BLaER1 (cell line): ENCODE results near the gene RAB29.
"Not testable (repeated sequence)": the region's sequence is repeated elsewhere in the genome, so short reads cannot be mapped to it uniquely, and the experiment has no call there.

ENCODE experiments used
- H3K27ac ChIP-seq: shearing (Covaris generic); formaldehyde crosslinking; 2 replicates; pipeline ENCODE4 v1.8.1; 2022
- H3K27me3 ChIP-seq: shearing (Covaris generic); formaldehyde crosslinking; 2 replicates; pipeline ENCODE4 v1.8.1; 2022
- H3K36me3 ChIP-seq: shearing (Covaris generic); formaldehyde crosslinking; 2 replicates; pipeline ENCODE4 v1.8.1; 2022
- H3K4me1 ChIP-seq: shearing (Covaris generic); formaldehyde crosslinking; 2 replicates; pipeline ENCODE4 v1.8.1; 2022
- H3K4me2 ChIP-seq: shearing (Covaris generic); formaldehyde crosslinking; 2 replicates; pipeline ENCODE4 v1.8.1; 2022
- H3K4me3 ChIP-seq: shearing (Covaris generic); formaldehyde crosslinking; 2 replicates; pipeline ENCODE4 v1.8.1; 2022
- H3K9ac ChIP-seq: shearing (Covaris generic); formaldehyde crosslinking; 2 replicates; pipeline ENCODE4 v1.8.1; 2022
- H3K9me3 ChIP-seq: shearing (Covaris generic); formaldehyde crosslinking; 2 replicates; pipeline ENCODE4 v1.8.1; 2022
- H4K20me1 ChIP-seq: shearing (Covaris generic); formaldehyde crosslinking; 2 replicates; pipeline ENCODE4 v1.8.1; 2022
- Cebpa-rat ChIP-seq: shearing (Covaris generic); IDR thresholded peaks from 2 replicates; pipeline ENCODE4 v1.8.1; 2022

Gene RAB29, protein sequence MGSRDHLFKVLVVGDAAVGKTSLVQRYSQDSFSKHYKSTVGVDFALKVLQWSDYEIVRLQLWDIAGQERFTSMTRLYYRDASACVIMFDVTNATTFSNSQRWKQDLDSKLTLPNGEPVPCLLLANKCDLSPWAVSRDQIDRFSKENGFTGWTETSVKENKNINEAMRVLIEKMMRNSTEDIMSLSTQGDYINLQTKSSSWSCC

DNA sequence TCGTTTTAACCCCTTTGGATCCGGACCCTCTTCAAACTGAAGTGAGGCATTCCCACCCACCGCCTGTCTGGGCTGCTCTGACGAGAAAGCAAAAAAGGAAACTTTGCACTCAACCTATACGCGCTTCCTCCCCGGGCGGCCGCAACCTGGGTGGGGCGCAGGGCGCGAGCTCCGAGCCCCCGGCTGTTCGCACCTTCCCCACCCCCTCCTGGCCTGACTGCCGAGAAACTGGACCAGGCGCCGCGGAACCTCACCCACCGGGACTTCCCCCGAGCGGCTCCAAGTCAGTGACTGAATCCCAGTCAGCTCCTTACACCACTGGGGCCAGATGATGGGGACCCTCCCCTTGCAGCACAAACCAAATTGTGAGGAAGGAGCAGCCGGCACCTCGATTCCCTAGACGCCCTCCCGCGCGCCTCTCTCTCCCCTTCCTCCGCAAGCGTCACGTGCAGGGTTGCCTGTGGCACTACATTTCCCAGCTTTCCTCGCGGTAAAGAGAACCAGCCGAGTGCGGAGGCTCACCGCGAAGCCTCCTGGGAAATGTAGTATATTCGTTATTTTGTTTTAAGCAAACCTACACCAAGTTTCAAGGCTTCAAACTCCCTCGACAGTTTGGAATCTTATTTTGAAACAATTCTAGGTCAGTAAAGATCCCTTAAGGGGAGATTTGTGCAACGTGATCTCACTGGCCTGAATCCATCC, at the start of gene RAB29:
TSS of gene RAB29 (minus strand) at position 468 of the 702 bp plus-strand sequence. CDS start 526 bp downstream, outside the sequence.
- H3K27ac ChIP-seq = peak within 1 kb of the TSS; percentile 46; the same call in 1 of the 2 replicates
- H4K20me1 ChIP-seq = no peaks in the 10 kb centered on the region
- H3K9ac ChIP-seq = peak within 1 kb of the TSS; percentile 77

DNA sequence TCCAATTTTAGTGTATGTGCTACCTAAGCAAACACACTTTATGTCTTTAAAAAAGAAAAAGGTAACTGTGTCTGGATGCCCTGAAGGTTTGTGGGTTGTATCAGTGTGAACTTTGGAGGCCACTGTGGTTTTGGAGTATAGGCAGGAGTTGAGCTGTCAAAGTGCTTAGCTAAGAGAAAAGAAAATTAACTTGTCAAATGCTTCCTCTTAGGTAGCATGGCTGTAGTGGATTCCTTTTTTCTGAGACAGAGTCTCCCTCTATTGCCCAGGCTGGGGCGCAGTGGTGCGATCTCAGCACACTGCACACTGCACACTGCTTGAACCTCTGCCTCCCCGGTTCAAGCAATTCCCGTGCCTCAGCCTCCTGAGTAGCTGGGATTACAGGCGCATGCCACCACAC, 48.9 kb upstream of the RAB29 start:
- Histone ChIP-seq H3K27ac (no peak overlapping the region), H3K36me3 (peaks cover 14% of the 10 kb centered on the region), H4K20me1 (no peaks in the 10 kb centered on the region), H3K4me1 (peaks cover 37% of the 10 kb centered on the region), H3K4me2 (peak overlapping the region; percentile 23; the same call in 1 of the 2 replicates), H3K9me3 (peaks cover 56% of the 10 kb centered on the region), H3K9ac (no peak overlapping the region), H3K4me3 (no peak overlapping the region), H3K27me3 (no peaks in the 10 kb centered on the region)
- TF ChIP-seq Cebpa-rat = no peak

More for the DNA sequence above, at the start of gene RAB29:
- H3K9me3 ChIP-seq = peaks cover 10% of the 10 kb centered on the region; the same call in 1 of the 2 replicates
- H3K36me3 ChIP-seq = peaks cover 3% of the 10 kb centered on the region; the same call in 1 of the 2 replicates
- TF ChIP-seq Cebpa-rat = no peak
- peak within 1 kb of the TSS; percentile 81 for H3K4me3 ChIP-seq
- peaks cover 29% of the 10 kb centered on the region for H3K4me1 ChIP-seq
- peak within 1 kb of the TSS; percentile 98 for H3K4me2 ChIP-seq
- H3K27me3 ChIP-seq = peaks cover 32% of the 10 kb centered on the region

DNA sequence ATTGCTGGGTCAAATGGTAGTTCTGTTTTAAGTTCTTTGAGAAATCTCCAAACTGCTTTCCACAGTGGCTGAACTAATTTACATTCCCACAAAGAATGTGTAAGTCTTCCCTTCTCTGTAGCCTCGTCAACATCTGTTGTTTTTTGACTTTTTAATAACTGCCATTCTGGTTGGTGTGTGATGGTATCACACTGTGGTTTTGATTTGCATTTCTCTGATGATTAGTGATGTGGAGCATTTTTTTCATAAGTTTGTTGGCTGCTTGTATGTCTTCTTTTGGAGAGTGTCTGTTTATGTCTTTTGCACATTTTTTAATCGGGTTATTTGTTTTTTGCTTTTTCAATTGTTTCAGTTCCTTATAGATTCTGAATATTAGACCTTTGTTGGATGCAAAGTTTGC, 48.0 kb upstream of the RAB29 start:
- not testable (repeated sequence) for H3K9ac ChIP-seq, H4K20me1 ChIP-seq, H3K4me3 ChIP-seq, H3K27me3 ChIP-seq
- H3K36me3 ChIP-seq = peaks cover 14% of the 10 kb centered on the region
- 0 out of 2 replicates have a peak overlapping the region, but pooled peaks have one; percentile 20 for H3K27ac ChIP-seq
- H3K9me3 ChIP-seq = peaks cover 56% of the 10 kb centered on the region
- peaks cover 46% of the 10 kb centered on the region for H3K4me1 ChIP-seq
- peak overlapping the region; percentile 27 for H3K4me2 ChIP-seq

DNA sequence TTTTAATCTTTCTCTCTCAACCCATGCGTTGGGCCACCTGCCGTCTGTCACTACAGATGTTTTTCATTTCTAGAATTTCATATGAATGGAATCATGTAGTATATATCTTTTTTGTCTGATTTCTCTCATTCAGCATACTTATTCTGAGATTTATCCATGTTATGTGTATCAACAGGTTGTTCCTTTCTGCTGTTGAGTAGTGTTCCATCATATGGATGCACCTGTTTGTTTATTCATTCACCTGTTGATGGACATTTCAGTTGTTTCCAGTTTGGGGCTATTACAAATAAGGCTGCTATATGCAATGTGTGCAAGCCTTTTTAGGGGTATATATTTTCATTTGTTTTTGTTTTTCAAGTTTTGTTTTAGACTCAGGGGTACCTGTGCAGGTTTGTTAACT, 47.1 kb upstream of the RAB29 start:
- Histone ChIP-seq H3K27ac (0 out of 2 replicates have a peak overlapping the region, but pooled peaks have one; percentile 3), H4K20me1 (no peaks in the 10 kb centered on the region), H3K4me2 (peak overlapping the region; percentile 27), H3K4me1 (peaks cover 46% of the 10 kb centered on the region), H3K4me3 (0 out of 2 replicates have a peak overlapping the region, but pooled peaks have one; percentile 17), H3K9ac (no peak overlapping the region), H3K9me3 (peaks cover 56% of the 10 kb centered on the region), H3K36me3 (peaks cover 14% of the 10 kb centered on the region), H3K27me3 (no peaks in the 10 kb centered on the region)
- TF ChIP-seq Cebpa-rat = no peak

DNA sequence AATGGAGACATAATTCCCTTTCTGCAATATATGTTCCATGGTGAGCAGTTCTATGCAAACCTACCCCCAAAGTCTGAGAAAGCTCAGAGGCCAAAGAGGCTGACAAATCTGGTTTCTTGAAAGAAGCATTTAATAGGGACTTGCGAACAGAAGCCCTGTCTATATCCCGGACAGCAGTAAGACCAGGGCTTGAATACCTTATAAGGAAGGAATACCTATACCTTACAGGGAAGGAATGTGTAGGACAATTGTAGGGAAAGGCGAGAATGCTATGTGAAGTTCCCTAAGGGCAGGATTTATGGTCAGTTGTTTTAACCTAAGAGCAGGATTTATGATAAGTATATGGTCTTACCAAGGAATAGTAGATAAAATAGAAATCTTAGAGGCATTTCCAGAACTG, 42.7 kb upstream of the RAB29 start:
- H4K20me1 ChIP-seq = no peaks in the 10 kb centered on the region
- no peak overlapping the region for H3K9ac ChIP-seq
- no peaks in the 10 kb centered on the region for H3K27me3 ChIP-seq
- H3K27ac ChIP-seq = no peak overlapping the region
- no peak overlapping the region for H3K4me2 ChIP-seq
- H3K36me3 ChIP-seq = peaks cover 14% of the 10 kb centered on the region
- H3K4me1 ChIP-seq = peaks cover 67% of the 10 kb centered on the region
- TF ChIP-seq Cebpa-rat = no peak
- H3K4me3 ChIP-seq = no peak overlapping the region
- peaks cover 24% of the 10 kb centered on the region for H3K9me3 ChIP-seq

DNA sequence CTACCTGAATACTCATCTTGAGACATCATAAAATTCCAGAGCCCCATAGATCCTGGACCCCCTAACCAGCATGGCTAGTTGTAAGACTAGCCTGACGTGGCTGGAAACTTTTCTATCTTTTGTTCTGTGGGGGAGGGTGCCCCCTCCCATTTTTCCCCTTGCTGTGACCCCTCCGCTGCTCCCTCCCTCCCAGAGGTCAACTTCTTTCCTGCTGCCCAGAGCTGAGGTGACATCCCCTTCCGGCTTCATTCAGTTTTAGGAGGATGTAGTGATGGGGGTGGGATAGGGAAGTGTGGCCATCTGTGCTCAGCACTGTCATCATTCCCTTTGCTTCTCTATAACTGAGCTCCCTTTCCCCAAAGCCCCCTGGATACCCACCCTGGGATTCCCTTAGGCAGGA, 42.1 kb upstream of the RAB29 start:
- H3K27me3 ChIP-seq = no peaks in the 10 kb centered on the region
- H3K36me3 ChIP-seq = peaks cover 10% of the 10 kb centered on the region
- no peak overlapping the region for H3K4me3 ChIP-seq
- H3K9ac ChIP-seq = no peak overlapping the region
- no peaks in the 10 kb centered on the region for H4K20me1 ChIP-seq
- H3K9me3 ChIP-seq = peaks cover 18% of the 10 kb centered on the region
- H3K4me1 ChIP-seq = peaks cover 61% of the 10 kb centered on the region
- no peak for TF ChIP-seq Cebpa-rat
- peak overlapping the region; percentile 91 for H3K4me2 ChIP-seq
- H3K27ac ChIP-seq = peak overlapping the region; percentile 58

DNA sequence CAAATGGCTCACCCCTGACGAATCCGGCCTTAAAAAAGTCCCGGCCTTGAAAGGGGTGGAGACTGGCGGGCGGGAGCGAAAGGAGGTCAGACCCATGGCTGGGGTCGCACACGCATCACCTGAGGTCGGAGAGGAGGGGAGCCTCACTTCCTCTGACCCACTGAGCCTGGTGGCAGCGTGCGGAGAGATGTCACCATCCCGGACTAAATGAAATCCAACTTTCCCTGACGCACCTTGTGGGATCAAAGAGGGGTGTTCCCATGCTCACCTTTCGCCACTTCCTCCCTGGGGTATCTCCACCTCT, 38.4 kb upstream of the RAB29 start:
- Histone ChIP-seq H3K4me1 (peaks cover 82% of the 10 kb centered on the region), H3K9ac (peak overlapping the region; percentile 85), H3K4me3 (peak overlapping the region; percentile 90), H3K27me3 (no peaks in the 10 kb centered on the region), H3K27ac (peak overlapping the region; percentile 86), H4K20me1 (peaks cover 36% of the 10 kb centered on the region), H3K4me2 (peak overlapping the region; percentile 91), H3K36me3 (peaks cover 21% of the 10 kb centered on the region), H3K9me3 (no peaks in the 10 kb centered on the region)
- no peak for TF ChIP-seq Cebpa-rat

DNA sequence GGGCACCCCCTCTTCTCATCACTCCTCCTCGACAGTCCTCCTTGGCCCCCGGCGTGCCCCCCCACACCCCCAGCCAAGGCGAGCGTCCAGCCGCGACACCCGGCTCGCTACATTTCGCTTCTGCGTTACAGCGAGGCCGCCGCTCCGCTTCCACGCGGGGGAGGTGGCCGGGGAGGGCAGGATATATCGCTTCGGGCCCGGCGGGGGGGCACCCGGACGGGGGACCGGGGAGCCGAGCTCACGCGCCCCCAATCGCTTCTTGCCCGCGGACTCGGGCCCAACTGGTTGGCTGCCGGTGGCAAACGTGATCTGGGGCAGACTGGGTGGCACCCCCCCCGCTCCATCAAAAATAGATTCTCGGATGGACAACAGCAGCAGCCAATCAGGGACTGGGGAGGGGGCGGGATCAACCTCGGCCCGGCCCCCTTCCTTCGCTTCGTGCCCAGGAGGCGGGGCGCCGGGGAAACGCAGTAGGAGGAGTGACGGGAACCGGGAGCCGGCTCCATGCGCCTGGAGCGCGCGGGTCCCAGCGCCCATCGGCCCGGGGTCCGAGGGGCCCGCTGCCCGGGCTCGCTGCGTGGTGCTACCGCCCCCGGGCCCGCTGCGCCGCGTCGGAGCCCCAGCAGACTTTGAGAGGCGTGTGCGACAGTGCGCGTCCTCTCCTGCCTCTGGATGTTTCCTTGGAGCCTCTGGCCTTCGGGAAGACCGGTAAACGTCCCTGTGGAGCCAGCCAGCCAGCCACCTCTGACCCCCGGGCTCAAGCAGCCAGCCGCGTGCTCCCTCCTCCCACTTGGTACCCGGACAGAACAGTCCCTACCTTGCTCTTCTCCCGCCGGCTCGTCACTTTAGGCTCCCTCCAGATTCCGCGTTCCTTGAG, 37.8 kb upstream of the RAB29 start, which contains the start of gene SLC41A1:
TSS of gene SLC41A1 (minus strand) at position 321 of the 877 bp plus-strand sequence. CDS start 2,757 bp downstream, outside the sequence.
- no peak for TF ChIP-seq Cebpa-rat
- H3K9me3 ChIP-seq = no peaks in the 10 kb centered on the region
- H3K36me3 ChIP-seq = peaks cover 27% of the 10 kb centered on the region
- H3K27me3 ChIP-seq = no peaks in the 10 kb centered on the region
- H4K20me1 ChIP-seq = peaks cover 42% of the 10 kb centered on the region
- peak within 1 kb of the TSS; percentile 85 for H3K9ac ChIP-seq
- peak within 1 kb of the TSS; percentile 90 for H3K4me3 ChIP-seq
- peak within 1 kb of the TSS; percentile 91 for H3K4me2 ChIP-seq
- H3K27ac ChIP-seq = peak within 1 kb of the TSS; percentile 86
- peaks cover 83% of the 10 kb centered on the region for H3K4me1 ChIP-seq

DNA sequence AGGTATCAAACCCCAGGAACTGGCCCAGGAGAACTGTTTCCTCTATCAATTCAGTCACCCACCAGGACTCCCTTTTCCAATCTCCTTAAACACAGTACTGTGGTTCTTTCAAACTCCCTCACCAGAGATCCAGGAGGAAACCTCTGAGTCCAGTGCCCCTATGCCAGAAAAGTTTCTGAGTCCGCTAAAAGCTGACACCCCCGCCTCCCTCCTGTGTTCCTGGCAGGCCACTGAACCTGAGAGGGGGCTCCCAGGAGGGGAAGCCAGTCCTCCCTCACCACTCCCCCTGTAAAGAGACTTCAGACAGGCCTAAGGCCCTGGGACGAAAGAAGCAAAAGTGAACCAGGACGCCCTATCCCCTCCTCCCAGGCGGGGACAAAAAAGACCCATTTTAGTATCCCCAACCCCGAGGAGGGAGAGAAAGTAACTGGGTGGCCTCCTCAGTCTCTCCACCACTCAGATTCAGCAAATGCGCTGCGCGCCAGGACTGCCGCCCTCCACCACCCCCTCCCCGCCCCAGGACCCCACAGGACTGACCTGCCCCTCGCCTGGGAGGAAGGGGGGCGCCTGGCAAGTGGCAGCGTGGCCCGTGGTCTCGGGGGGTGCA, 37.1 kb upstream of the RAB29 start:
- H4K20me1 ChIP-seq = peaks cover 48% of the 10 kb centered on the region
- H3K9me3 ChIP-seq = no peaks in the 10 kb centered on the region
- H3K27ac ChIP-seq = peak overlapping the region; percentile 86
- peaks cover 85% of the 10 kb centered on the region for H3K4me1 ChIP-seq
- peak overlapping the region; percentile 91 for H3K4me2 ChIP-seq
- peaks cover 35% of the 10 kb centered on the region for H3K36me3 ChIP-seq
- no peaks in the 10 kb centered on the region for H3K27me3 ChIP-seq
- TF ChIP-seq Cebpa-rat = no peak
- peak overlapping the region; percentile 90 for H3K4me3 ChIP-seq
- H3K9ac ChIP-seq = peak overlapping the region; percentile 85
